Left ventricle myocardium superior (tissue), 1 donor: ENCODE measurements around the gene LYZL1. TPM values are rescaled to one million over a fixed set of nuclear protein-coding genes. Genes with fewer than 3 reads are reported as not detected.
"Not testable (repeated sequence)": the region's sequence is repeated elsewhere in the genome, so short reads cannot be mapped to it uniquely, and the experiment has no call there.

ENCODE experiments used
- ATAC-seq: fragments of 200-7000 bp; cut with Tn5 transposase; one replicate; pipeline ENCODE4 v1.9.1; 2020; ENCODE audit warnings: mild to moderate bottlenecking, moderate library complexity
- DNase-seq: peaks from one replicate; pipeline ENCODE4 v3.0.0-alpha.2; 2020
- intact Hi-C: fragments of 100-400 bp; cut with micrococcal nuclease; formaldehyde crosslinking; loops from one replicate; pipeline ENCODE4 v1.11.0; 2022
- total RNA-seq: library from RNA; stranded (reverse); fragmentation: NEBNext Ultra II Directional; extraction: Animal tissue kit (Norgen Biotek cat#: 25700); gene quantifications from one replicate; pipeline ENCODE4 v1.2.1, GENCODE V29; 2021
- donor health status: DM: no; HTN: yes; CAD: no; lungs with severe emphysema.

Gene LYZL1
- total RNA-seq, 1 donor from 2014 or later: not detected

- intact Hi-C loops: no loop called here
- DNase-seq (no peak), ATAC-seq (no peak)
Measured at GRCh38 chr10:29297678-29298077, 8.8 kb downstream of the LYZL1 start.

- DNase-seq (no peak), ATAC-seq (no peak)
- intact Hi-C loops: loop anchor here (10.0 kb wide), 1 partner anchor 637 kb away; no protein-coding TSS in a partner anchor
Measured at GRCh38 chr10:29301359-29301910, 12.6 kb downstream of the LYZL1 start.

GRCh38 chr10:29302499-29302898 lies 13.6 kb downstream of the LYZL1 start:
- ATAC-seq: no peak

GRCh38 chr10:29304264-29304994 lies 15.6 kb downstream of the LYZL1 start:
- ATAC-seq (peak; percentile 85), DNase-seq (no peak)
- intact Hi-C loops: loop anchor here (10.0 kb wide), 1 partner anchor 640 kb away; no protein-coding TSS in a partner anchor

More at GRCh38 chr10:29302499-29302898, 13.6 kb downstream of the LYZL1 start:
- intact Hi-C loops: loop anchor here (10.0 kb wide), 1 partner anchor 638 kb away; no protein-coding TSS in a partner anchor
- DNase-seq: no peak

- ATAC-seq: no peak
- no peak for DNase-seq
- intact Hi-C loops: loop anchor here (10.0 kb wide), 1 partner anchor 640 kb away; no protein-coding TSS in a partner anchor
Measured at GRCh38 chr10:29304995-29305335, 16.1 kb downstream of the LYZL1 start.

GRCh38 chr10:29306688-29307087 lies 17.8 kb downstream of the LYZL1 start:
- ATAC-seq: no peak
- intact Hi-C loops: loop anchor here (10.0 kb wide), 1 partner anchor 642 kb away; no protein-coding TSS in a partner anchor

GRCh38 chr10:29308142-29308541 lies 19.3 kb downstream of the LYZL1 start:
- ATAC-seq, DNase-seq: not testable (repeated sequence)
- intact Hi-C loops: loop anchor here (10.0 kb wide), 1 partner anchor 643 kb away; no protein-coding TSS in a partner anchor

More at GRCh38 chr10:29306688-29307087, 17.8 kb downstream of the LYZL1 start:
- no peak for DNase-seq

- no peak for DNase-seq
- intact Hi-C loops: loop anchor here (10.0 kb wide), 1 partner anchor 645 kb away; no protein-coding TSS in a partner anchor
- ATAC-seq: no peak
Measured at GRCh38 chr10:29309465-29309864, 20.6 kb downstream of the LYZL1 start.

GRCh38 chr10:29310463-29310862 lies 21.6 kb downstream of the LYZL1 start:
- ATAC-seq, DNase-seq, intact Hi-C loops: not testable (repeated sequence)

GRCh38 chr10:29313071-29313470 lies 24.2 kb downstream of the LYZL1 start:
- no peak for DNase-seq
- ATAC-seq: no peak
- intact Hi-C loops: no loop called here

GRCh38 chr10:29314726-29315125 lies 25.9 kb downstream of the LYZL1 start:
- intact Hi-C loops: no loop called here
- DNase-seq (no peak), ATAC-seq (no peak)

GRCh38 chr10:29315814-29316213 lies 26.9 kb downstream of the LYZL1 start:
- no peak for ATAC-seq
- intact Hi-C loops: no loop called here

GRCh38 chr10:29316308-29317026 lies 27.6 kb downstream of the LYZL1 start:
- DNase-seq (no peak), ATAC-seq (no peak)
- intact Hi-C loops: no loop called here

More at GRCh38 chr10:29315814-29316213, 26.9 kb downstream of the LYZL1 start:
- DNase-seq: no peak

GRCh38 chr10:29317027-29317420 lies 28.2 kb downstream of the LYZL1 start:
- DNase-seq (no peak), ATAC-seq (no peak)
- intact Hi-C loops: no loop called here

GRCh38 chr10:29317423-29318021 lies 28.7 kb downstream of the LYZL1 start:
- intact Hi-C loops: no loop called here
- no peak for DNase-seq
- no peak for ATAC-seq

- ATAC-seq (peak; percentile 89), DNase-seq (peak; percentile 81)
- intact Hi-C loops: not testable (repeated sequence)
Measured at GRCh38 chr10:29318141-29319071, 29.5 kb downstream of the LYZL1 start.

GRCh38 chr10:29319205-29319781 lies 30.4 kb downstream of the LYZL1 start:
- intact Hi-C loops: no loop called here
- DNase-seq (no peak), ATAC-seq (no peak)

GRCh38 chr10:29320680-29321121 lies 31.8 kb downstream of the LYZL1 start:
- DNase-seq, ATAC-seq, intact Hi-C loops: not testable (repeated sequence)
